Heart right ventricle (tissue), 16 donors: ENCODE measurements around the gene NDRG3. TPM values are rescaled to one million over a fixed set of nuclear protein-coding genes. Genes with fewer than 3 reads are reported as not detected.

ENCODE experiments used
- ATAC-seq, 8 donors: fragments of 200-7000 bp; cut with Tn5 transposase; one replicate each; pipeline ENCODE4 v1.9.1; 2020; ENCODE audit warnings: mild to moderate bottlenecking in 8 of 8, moderate library complexity in 8 of 8, moderate number of reproducible peaks in 1 of 8
- DNase-seq, 2 donors: peaks; one replicate each; pipeline ENCODE4 v3.0.0-alpha.2; 2020
- H3K27ac ChIP-seq, 10 donors: fragments of 200-600 bp; sonication (generic) in 2 of 10; one replicate each; pipeline versions ENCODE4 v1.5.0 to v1.8.0; 2020 to 2022; ENCODE audit warnings: mild to moderate bottlenecking in 3 of 10
- H3K27me3 ChIP-seq, 7 donors: fragments of 200-600 bp; one replicate each; pipeline ENCODE4 v1.8.0; 2021 to 2022; ENCODE audit warnings: mild to moderate bottlenecking in 2 of 7
- H3K36me3 ChIP-seq, 9 donors: fragments of 200-600 bp; sonication (generic) in 1 of 9; one replicate each; pipeline versions ENCODE4 v1.5.0 to v1.8.0; 2020 to 2022; ENCODE audit warnings: mild to moderate bottlenecking in 2 of 9
- H3K4me1 ChIP-seq, 9 donors: fragments of 200-600 bp; sonication (generic) in 1 of 9; one replicate each; pipeline versions ENCODE4 v1.5.0 to v1.8.0; 2020 to 2022; ENCODE audit warnings: mild to moderate bottlenecking in 4 of 9
- H3K4me3 ChIP-seq, 10 donors: fragments of 200-600 bp; sonication (generic) in 2 of 10; one replicate each; pipeline versions ENCODE4 v1.5.0 to v1.8.0; 2020 to 2022; ENCODE audit warnings: mild to moderate bottlenecking in 7 of 10, moderate library complexity in 2 of 10
- H3K9me3 ChIP-seq, 11 donors: fragments of 200-600 bp in 10 of 11; sonication (generic) in 2 of 11; one replicate each; pipeline versions ENCODE4 v1.5.0 to v1.8.0; 2013 to 2022; ENCODE audit warnings: mild to moderate bottlenecking in 2 of 11, control low read depth in 1 of 11, moderate library complexity in 1 of 11
- CTCF ChIP-seq, 9 donors: fragments of 200-600 bp; sonication (generic) in 2 of 9; IDR thresholded peaks; one replicate each; pipeline versions ENCODE4 v1.5.0 to v1.8.0; 2021 to 2022; ENCODE audit warnings: antibody characterized with exemption in 9 of 9, mild to moderate bottlenecking in 5 of 9, moderate library complexity in 1 of 9
- WGBS, 2 donors: extraction: QIAGEN DNeasy Blood & Tissue Kit; methylation state at CpG; one replicate each; pipeline ENCODE4 v1.1.7; 2013; ENCODE audit warnings: inconsistent platforms in 1 of 2; 5-methylcytosine and 5-hydroxymethylcytosine counted together
- intact Hi-C, 10 donors: fragments of 100-400 bp; cut with DNase I; formaldehyde crosslinking; loops; one replicate each; pipeline versions ENCODE4 v1.11.1 to v1.14.2; 2022
- polyA plus RNA-seq, 2 donors: library from polyadenylated mRNA; stranded (reverse); fragments of 200-250 nt; gene quantifications; one replicate each; pipeline ENCODE4 v1.2.3, GENCODE V29; 2013
- total RNA-seq, 10 donors: library from RNA; stranded (reverse); fragmentation: NEBNext Ultra II Directional in 3 of 10; extraction: Animal tissue kit (Norgen Biotek cat#: 25700) in 3 of 10; gene quantifications; one replicate each; pipeline versions ENCODE4 v1.2.1 to v1.2.4, GENCODE V29; 2021 to 2023
- donor health status: Arrhythmogenic right ventricular cardiomyopathy.
- donor health status: ischemic (EF 13 %, LVEDD 7.1; RV severe dilation, severe dysfunction).
- donor health status: healthy with polysubstance abuse.
- donor health status: DM: no; HTN: yes; CAD: no.
- donor health status: DM: no; HTN: no; CAD: no.
- donor health status: ischemic (EF 25% LVEDD 6.9; RV normal size, moderate dysfunction).
- donor health status: ischemic (EF 25% LVEDD 5.7; RV mildly dilated, moderate dysfunction).
- donor health status: healthy.
- donor health status: DM: yes; HTN: yes; CAD: no.
- donor health status: Ischemic cardiomyopathy.
- donor health status: ischemic (EF 35%, LVEDD 5.7; RV mildly dilated, moderate dysfunction).
- donor health status: nonischemic (EF 11% LVEDD 7.7; RV severe dilation, severe dysfunction).
- donor health status: DM: yes; HTN: yes; CAD: no.
- donor health status: PGD.
- donor health status: ischemic (EF 29% LVEDD 5.4; RV normal size, mild dysfunction).
- donor health status: nonischemic (EF 23%, LVEDD 6.1; RV moderate dilation, normal function).

Gene NDRG3
- total and polyA plus RNA-seq, 12 donors: 19.3 to 37.0 (median 29.9) TPM

- Histone ChIP-seq H3K36me3 (peaks cover 0 to 42% (median 0%) of the 10 kb centered on the region in 9 donors), H3K4me3 (no peak overlapping the region), H3K9me3 (no peaks in the 10 kb centered on the region), H3K27ac (no peak overlapping the region), H3K4me1 (peaks cover 0 to 23% (median 15%) of the 10 kb centered on the region in 9 donors), H3K27me3 (no peaks in the 10 kb centered on the region)
- DNase-seq (no peak), ATAC-seq (no peak)
- 67 to 70% methylated on average over 3 of the region's 3 CpGs for WGBS, 2 donors
- no peak for TF ChIP-seq CTCF (IDR thresholded peaks at IDR 0.05)
- intact Hi-C loops: loop anchor here in 5 of 10 donors (10.0 kb wide), 1 partner anchor 86 kb away; a partner anchor contains a TSS
Observed at GRCh38 chr20:36778831-36779655, 33.2 kb upstream of the NDRG3 start.

- H3K4me1 ChIP-seq: peaks cover 0 to 31% (median 22%) of the 10 kb centered on the region in 9 donors
- no peak for TF ChIP-seq CTCF (IDR thresholded peaks at IDR 0.05)
- H3K9me3 ChIP-seq: no peaks in the 10 kb centered on the region
- WGBS, 2 donors: 60 to 69% methylated on average over 3 of the region's 3 CpGs
- intact Hi-C loops: loop anchor here in 5 of 10 donors (10.0 kb wide), 1 partner anchor 87 kb away; a partner anchor contains a TSS
- DNase-seq: no peak
- no peak overlapping the region for H3K4me3 ChIP-seq
- H3K36me3 ChIP-seq: peaks cover 0 to 28% (median 0%) of the 10 kb centered on the region in 9 donors
- peak overlapping the region in 2 of 10 donors; percentile 21 to 27 for H3K27ac ChIP-seq
- no peaks in the 10 kb centered on the region for H3K27me3 ChIP-seq
- no peak for ATAC-seq
Observed at GRCh38 chr20:36777576-36777975, 31.7 kb upstream of the NDRG3 start.

GRCh38 chr20:36777167-36777566 is 31.3 kb upstream of the NDRG3 start:
- no peak for TF ChIP-seq CTCF (IDR thresholded peaks at IDR 0.05)
- WGBS, 2 donors: 65 to 67% methylated on average over 3 of the region's 3 CpGs
- Histone ChIP-seq H3K9me3 (no peaks in the 10 kb centered on the region), H3K4me1 (peaks cover 0 to 32% (median 25%) of the 10 kb centered on the region in 9 donors), H3K27ac (peak overlapping the region in 3 of 10 donors; percentile 0 to 93 (median 27)), H3K36me3 (peaks cover 0 to 24% (median 0%) of the 10 kb centered on the region in 9 donors), H3K4me3 (no peak overlapping the region), H3K27me3 (no peaks in the 10 kb centered on the region)
- DNase-seq (no peak), ATAC-seq (no peak)
- intact Hi-C loops: loop anchor here in 5 of 10 donors (10.0 kb wide), 1 partner anchor 88 kb away; a partner anchor contains a TSS

- Histone ChIP-seq H3K4me1 (peaks cover 0 to 32% (median 25%) of the 10 kb centered on the region in 9 donors), H3K36me3 (peaks cover 0 to 18% (median 0%) of the 10 kb centered on the region in 9 donors), H3K9me3 (no peaks in the 10 kb centered on the region), H3K27me3 (no peaks in the 10 kb centered on the region), H3K4me3 (no peak overlapping the region), H3K27ac (peak overlapping the region in 3 of 10 donors; percentile 93 to 98 (median 93))
- DNase-seq (no peak), ATAC-seq (no peak)
- TF ChIP-seq CTCF (IDR thresholded peaks at IDR 0.05): no peak
- intact Hi-C loops: loop anchor here in 6 of 10 donors (2.0 to 10.0 kb wide), 2 partner anchors 87 to 89 kb away; a partner anchor contains a TSS
- 89 to 96% methylated on average over 3 of the region's 3 CpGs for WGBS, 2 donors
Observed at GRCh38 chr20:36775826-36776225, 29.9 kb upstream of the NDRG3 start.
